Measurements from ENCODE around the gene BICRA. TPM values are rescaled to one million over a fixed set of nuclear protein-coding genes. Genes with fewer than 3 reads are reported as not detected.

The BICRA gene
- total RNA-seq, 1 experiment from 2014 or later: 13.1 TPM

DNA sequence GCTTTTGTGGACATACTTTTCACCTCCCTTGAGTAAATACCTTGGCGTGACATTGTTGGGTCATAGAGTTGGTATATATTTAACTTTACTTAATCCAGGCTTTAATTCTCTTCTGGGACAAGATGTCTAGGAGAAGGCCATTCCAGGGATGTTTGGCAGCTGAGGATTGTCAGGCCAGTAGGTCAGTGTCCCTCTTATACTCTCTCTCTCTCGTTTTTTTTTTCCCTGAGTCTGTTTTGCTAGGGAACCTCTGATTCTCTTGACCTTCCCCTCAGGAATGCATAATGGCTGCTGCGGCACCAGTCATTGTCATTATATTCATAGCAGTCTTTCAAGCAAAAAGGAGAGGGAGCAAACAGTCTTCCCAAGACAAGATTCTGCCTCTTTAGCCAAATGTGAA lies 48.8 kb downstream of the BICRA start:
- intact Hi-C loops (cut with micrococcal nuclease): no loop called here
- POLR2A ChIA-PET: interaction anchor here (0.6 to 1.2 kb wide), 2 partner anchors 23 to 48 kb away, joined by 3 to 4 read pairs; no protein-coding TSS in a partner anchor
- BruUV-seq (replicated peaks): no TSS peak
- Mint-ChIP-seq H3K4me1 (ENCODE audit: insufficient read depth, unreplicated experiment) (peaks cover 19% of the 10 kb centered on the region), H3K27ac (ENCODE audit: low read depth, unreplicated experiment) (no peak overlapping the region), H3K36me3 (ENCODE audit: insufficient read depth, unreplicated experiment) (no peaks in the 10 kb centered on the region), H3K9me3 (ENCODE audit: unreplicated experiment) (no peaks in the 10 kb centered on the region), H3K27me3 (ENCODE audit: insufficient read depth, unreplicated experiment) (no peaks in the 10 kb centered on the region), H3K4me3 (ENCODE audit: unreplicated experiment) (no peak overlapping the region)
- CTCF ChIA-PET: no interaction called here
- TF ChIP-seq, protein P1, sequence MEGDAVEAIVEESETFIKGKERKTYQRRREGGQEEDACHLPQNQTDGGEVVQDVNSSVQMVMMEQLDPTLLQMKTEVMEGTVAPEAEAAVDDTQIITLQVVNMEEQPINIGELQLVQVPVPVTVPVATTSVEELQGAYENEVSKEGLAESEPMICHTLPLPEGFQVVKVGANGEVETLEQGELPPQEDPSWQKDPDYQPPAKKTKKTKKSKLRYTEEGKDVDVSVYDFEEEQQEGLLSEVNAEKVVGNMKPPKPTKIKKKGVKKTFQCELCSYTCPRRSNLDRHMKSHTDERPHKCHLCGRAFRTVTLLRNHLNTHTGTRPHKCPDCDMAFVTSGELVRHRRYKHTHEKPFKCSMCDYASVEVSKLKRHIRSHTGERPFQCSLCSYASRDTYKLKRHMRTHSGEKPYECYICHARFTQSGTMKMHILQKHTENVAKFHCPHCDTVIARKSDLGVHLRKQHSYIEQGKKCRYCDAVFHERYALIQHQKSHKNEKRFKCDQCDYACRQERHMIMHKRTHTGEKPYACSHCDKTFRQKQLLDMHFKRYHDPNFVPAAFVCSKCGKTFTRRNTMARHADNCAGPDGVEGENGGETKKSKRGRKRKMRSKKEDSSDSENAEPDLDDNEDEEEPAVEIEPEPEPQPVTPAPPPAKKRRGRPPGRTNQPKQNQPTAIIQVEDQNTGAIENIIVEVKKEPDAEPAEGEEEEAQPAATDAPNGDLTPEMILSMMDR (IDR thresholded peaks at IDR 0.05; ENCODE audit: unreplicated experiment): no peak
- DNase-seq (ENCODE audit: unreplicated experiment): no peak

DNA sequence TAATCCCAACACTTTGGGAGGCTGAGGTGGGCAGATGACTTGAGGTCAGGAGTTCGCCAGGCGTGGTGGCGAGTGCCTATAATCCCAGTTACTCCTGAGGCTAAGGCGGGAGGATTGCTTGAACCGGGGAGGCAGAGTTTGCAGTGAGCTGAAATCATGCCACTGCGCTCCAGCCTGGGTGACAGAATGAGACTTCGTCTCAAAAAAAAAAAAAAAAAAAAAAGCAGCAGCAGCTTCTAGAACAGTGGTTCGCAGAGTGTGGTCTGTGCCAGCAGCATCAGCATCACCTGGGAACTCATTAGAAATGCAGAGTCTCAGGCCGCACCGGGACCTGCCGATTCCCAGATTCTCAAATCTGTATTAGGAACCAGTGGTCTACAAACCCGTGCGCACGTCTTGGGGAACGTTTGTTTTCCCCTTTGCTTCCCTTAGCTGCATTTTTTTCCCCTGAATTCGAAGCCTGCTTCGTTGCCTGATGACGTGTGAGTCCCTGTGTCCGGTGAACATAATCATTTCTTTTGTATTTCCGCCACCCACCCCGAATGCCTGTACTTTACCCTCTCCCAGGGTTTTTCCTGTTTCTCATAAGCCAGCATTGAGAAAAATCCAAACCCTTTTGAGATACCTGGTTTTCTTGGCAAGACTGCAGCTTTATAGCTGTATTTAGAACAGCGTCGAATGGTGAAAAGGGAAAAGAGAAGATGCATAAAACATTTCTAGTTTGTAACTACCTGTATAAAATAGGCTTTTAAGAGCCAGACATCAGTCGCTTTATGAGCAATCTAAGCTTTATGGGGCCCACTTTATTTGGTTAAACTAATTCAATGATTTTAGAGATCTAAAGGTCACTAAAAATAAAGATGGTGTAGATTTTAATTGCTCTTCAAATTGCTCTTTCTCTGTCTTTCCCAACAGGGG lies 49.8 kb downstream of the BICRA start:
- Mint-ChIP-seq H3K4me1 (ENCODE audit: insufficient read depth, unreplicated experiment) (peaks cover 26% of the 10 kb centered on the region), H3K36me3 (ENCODE audit: insufficient read depth, unreplicated experiment) (no peaks in the 10 kb centered on the region), H3K4me3 (ENCODE audit: unreplicated experiment) (no peak overlapping the region), H3K9me3 (ENCODE audit: unreplicated experiment) (no peaks in the 10 kb centered on the region), H3K27ac (ENCODE audit: low read depth, unreplicated experiment) (no peak overlapping the region), H3K27me3 (ENCODE audit: insufficient read depth, unreplicated experiment) (no peaks in the 10 kb centered on the region)
- POLR2A ChIA-PET: interaction anchor here (0.7 to 2.6 kb wide), 4 partner anchors 10 to 1595 kb away, joined by 3 to 9 read pairs (median 4); no protein-coding TSS in a partner anchor
- intact Hi-C loops (cut with micrococcal nuclease): no loop called here
- no peak for DNase-seq (ENCODE audit: unreplicated experiment)
- TF ChIP-seq, protein P1 (IDR thresholded peaks at IDR 0.05; ENCODE audit: unreplicated experiment): no peak
- BruUV-seq (replicated peaks): no TSS peak
- CTCF ChIA-PET: no interaction called here

DNA sequence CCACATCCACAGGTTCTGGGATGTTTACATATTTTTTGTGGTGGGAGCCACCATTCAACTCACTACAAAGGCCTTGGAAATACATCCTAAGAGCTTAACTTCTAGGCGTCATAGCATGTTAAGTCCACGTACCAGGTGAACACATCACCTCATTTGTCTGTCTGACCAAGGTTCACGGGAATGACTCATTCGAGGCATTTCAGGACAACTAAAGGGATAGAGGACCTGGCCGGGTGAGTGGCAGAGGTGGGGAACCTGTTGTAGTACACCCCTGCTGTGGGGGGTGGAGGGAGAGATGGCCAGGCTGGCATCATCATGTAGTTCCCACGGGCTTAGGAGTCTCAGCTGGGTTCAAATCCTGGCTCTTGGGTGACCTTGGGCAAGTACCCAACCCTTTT lies 51.5 kb downstream of the BICRA start:
- CTCF ChIA-PET: interaction anchor here (0.6 to 0.7 kb wide), 2 partner anchors 149 to 213 kb away, joined by 3 read pairs; no protein-coding TSS in a partner anchor
- no peaks in the 10 kb centered on the region for H3K9me3 Mint-ChIP-seq (ENCODE audit: unreplicated experiment)
- no TSS peak for BruUV-seq (replicated peaks)
- H3K36me3 Mint-ChIP-seq (ENCODE audit: insufficient read depth, unreplicated experiment): no peaks in the 10 kb centered on the region
- intact Hi-C loops (cut with micrococcal nuclease): loop anchor here (10.0 kb wide), 1 partner anchor 146 kb away; the partner anchor contains the start of gene NAPA
- H3K27me3 Mint-ChIP-seq (ENCODE audit: insufficient read depth, unreplicated experiment): no peaks in the 10 kb centered on the region
- no peak overlapping the region for H3K4me3 Mint-ChIP-seq (ENCODE audit: unreplicated experiment)
- DNase-seq (ENCODE audit: unreplicated experiment): peak; percentile 73
- TF ChIP-seq, protein P1 (IDR thresholded peaks at IDR 0.05; ENCODE audit: unreplicated experiment): no peak
- POLR2A ChIA-PET: interaction anchor here (0.9 to 2.6 kb wide), 4 partner anchors 10 to 145 kb away, joined by 3 to 9 read pairs (median 4); partner anchors contain the start of gene NAPA
- peak overlapping the region; percentile 84 for H3K27ac Mint-ChIP-seq (ENCODE audit: low read depth, unreplicated experiment)
- H3K4me1 Mint-ChIP-seq (ENCODE audit: insufficient read depth, unreplicated experiment): peaks cover 35% of the 10 kb centered on the region

DNA sequence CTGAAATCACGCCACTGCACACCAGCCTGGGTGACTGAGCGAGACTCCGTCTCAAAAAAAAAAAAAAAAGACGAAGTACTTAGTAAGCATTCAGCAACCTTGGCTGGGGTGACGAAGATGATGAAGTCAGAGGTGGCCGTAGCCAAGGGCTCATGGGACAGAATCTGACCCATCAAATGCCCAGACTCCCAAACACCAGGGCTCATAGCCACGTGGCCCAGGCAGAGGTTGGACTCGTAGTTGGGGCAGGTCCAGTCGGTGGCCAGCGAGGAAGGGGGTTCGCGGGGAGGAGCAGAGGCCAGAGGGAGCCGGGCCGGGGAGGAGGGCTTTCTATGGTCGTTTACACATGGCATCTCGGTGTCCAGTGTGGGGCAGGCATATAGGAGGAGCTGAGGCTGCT lies 52.2 kb downstream of the BICRA start:
- peak overlapping the region; percentile 81 for H3K27ac Mint-ChIP-seq (ENCODE audit: low read depth, unreplicated experiment)
- TF ChIP-seq, protein P1 (IDR thresholded peaks at IDR 0.05; ENCODE audit: unreplicated experiment): no peak
- no peak overlapping the region for H3K4me3 Mint-ChIP-seq (ENCODE audit: unreplicated experiment)
- BruUV-seq (replicated peaks): no TSS peak
- H3K4me1 Mint-ChIP-seq (ENCODE audit: insufficient read depth, unreplicated experiment): peaks cover 40% of the 10 kb centered on the region
- intact Hi-C loops (cut with micrococcal nuclease): loop anchor here (10.0 kb wide), 1 partner anchor 146 kb away; the partner anchor contains the start of gene NAPA
- H3K27me3 Mint-ChIP-seq (ENCODE audit: insufficient read depth, unreplicated experiment): no peaks in the 10 kb centered on the region
- H3K9me3 Mint-ChIP-seq (ENCODE audit: unreplicated experiment): no peaks in the 10 kb centered on the region
- ChIA-PET POLR2A (interaction anchor here (0.7 to 7.3 kb wide), 5 partner anchors 12 to 500 kb away, joined by 3 to 118 read pairs (median 5); no protein-coding TSS in a partner anchor), CTCF (no interaction called here)
- no peak for DNase-seq (ENCODE audit: unreplicated experiment)
- H3K36me3 Mint-ChIP-seq (ENCODE audit: insufficient read depth, unreplicated experiment): no peaks in the 10 kb centered on the region

All from MCF 10A (cell line).